ENCODE results near the gene TEKT2.

DNA sequence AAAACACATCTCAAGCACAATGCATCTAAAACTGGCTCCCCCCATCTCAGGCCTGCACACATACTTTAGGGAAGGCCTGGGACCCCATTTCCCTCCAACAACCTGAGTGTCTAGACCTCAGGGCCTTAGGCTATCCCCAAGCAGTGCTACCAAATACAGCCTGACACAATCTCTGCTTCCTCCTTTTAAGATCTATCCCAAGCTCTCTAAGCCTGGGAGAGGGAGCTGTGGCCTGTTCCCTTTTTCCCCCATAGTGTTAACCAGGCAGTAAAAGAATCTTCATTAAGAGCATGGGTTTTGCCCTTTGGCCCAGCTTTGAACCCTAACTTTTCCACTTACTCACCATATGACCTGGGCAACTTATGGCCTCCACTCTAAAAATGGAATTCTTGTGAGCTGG is 51.9 kb downstream of the TEKT2 start:
- TF ChIP-seq, protein P1, sequence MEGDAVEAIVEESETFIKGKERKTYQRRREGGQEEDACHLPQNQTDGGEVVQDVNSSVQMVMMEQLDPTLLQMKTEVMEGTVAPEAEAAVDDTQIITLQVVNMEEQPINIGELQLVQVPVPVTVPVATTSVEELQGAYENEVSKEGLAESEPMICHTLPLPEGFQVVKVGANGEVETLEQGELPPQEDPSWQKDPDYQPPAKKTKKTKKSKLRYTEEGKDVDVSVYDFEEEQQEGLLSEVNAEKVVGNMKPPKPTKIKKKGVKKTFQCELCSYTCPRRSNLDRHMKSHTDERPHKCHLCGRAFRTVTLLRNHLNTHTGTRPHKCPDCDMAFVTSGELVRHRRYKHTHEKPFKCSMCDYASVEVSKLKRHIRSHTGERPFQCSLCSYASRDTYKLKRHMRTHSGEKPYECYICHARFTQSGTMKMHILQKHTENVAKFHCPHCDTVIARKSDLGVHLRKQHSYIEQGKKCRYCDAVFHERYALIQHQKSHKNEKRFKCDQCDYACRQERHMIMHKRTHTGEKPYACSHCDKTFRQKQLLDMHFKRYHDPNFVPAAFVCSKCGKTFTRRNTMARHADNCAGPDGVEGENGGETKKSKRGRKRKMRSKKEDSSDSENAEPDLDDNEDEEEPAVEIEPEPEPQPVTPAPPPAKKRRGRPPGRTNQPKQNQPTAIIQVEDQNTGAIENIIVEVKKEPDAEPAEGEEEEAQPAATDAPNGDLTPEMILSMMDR (IDR thresholded peaks at IDR 0.05; ENCODE audit: insufficient read depth, low read length, poor library complexity, severe bottlenecking): no peak
- TF ChIP-seq EZH2phosphoT487 (conservative IDR thresholded peaks at IDR 0.05; ENCODE audit: low read length): no peak

Measured in SU-DHL-6 (cell line).